ENCODE measurements around the gene KATNIP.
"Not testable (repeated sequence)": the region's sequence is repeated elsewhere in the genome, so short reads cannot be mapped to it uniquely, and the experiment has no call there.

KATNIP gene

GRCh38 chr16:27534256-27534655, 15.7 kb upstream of the KATNIP start:
- no peak for DNase-seq (ENCODE audit: extremely low read depth in 1 of 2, low read depth in 1 of 2)

DNA sequence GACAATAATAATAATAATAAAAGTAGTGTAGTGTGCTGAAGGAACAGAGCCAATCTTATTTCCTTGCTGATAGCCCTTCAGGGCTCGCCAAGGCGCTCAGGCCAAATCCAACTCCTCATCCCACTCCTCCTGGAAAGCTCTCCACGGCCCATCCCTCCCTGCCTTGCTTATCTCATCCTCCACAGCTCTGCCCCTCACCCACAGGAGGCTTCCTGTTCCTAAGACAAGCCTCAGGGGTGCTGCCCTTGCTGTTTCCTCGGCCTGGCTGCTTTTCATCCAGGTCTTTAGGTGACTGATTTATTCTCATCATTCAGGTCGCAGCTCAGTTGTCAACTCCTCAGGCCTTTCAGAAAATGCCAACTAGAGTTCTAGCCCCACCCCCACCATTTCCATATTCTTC, 11.4 kb upstream of the KATNIP start:
- DNase-seq (ENCODE audit: extremely low read depth in 1 of 2, low read depth in 1 of 2): no peak

GRCh38 chr16:27539120-27539519, 10.8 kb upstream of the KATNIP start:
- no peak for DNase-seq (ENCODE audit: extremely low read depth in 1 of 2, low read depth in 1 of 2)

- no peak for DNase-seq (ENCODE audit: extremely low read depth in 1 of 2, low read depth in 1 of 2)
Measured at GRCh38 chr16:27539636-27540035, 10.3 kb upstream of the KATNIP start.

- DNase-seq (ENCODE audit: extremely low read depth in 1 of 2, low read depth in 1 of 2): no peak
Measured at GRCh38 chr16:27543801-27544200, 6.1 kb upstream of the KATNIP start.

DNA sequence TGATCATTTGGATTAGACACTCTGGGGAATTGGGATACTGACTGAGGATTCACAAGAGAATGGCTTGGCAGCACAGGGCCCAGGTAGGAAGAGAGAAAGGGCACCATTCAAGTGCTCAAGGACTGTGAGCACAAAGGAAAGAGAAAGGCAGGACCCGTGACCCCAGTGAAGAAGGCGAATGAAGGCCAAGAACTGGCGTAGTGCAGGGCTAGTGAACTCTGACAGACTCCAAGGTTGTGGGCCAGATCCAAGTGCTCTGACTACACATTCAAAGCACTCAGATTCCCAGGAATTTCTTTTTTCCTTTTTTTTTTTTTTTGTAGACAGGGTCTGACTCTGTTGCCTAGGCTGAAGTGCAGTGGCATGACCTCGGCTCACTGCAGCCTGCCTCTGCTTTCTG, 5.3 kb upstream of the KATNIP start:
- no peak for DNase-seq (ENCODE audit: extremely low read depth in 1 of 2, low read depth in 1 of 2)

GRCh38 chr16:27547134-27547533, 2.8 kb upstream of the KATNIP start:
- no peak for DNase-seq (ENCODE audit: extremely low read depth in 1 of 2, low read depth in 1 of 2)

- DNase-seq (ENCODE audit: extremely low read depth in 1 of 2, low read depth in 1 of 2): no peak
Measured at GRCh38 chr16:27547851-27548250, 2.1 kb upstream of the KATNIP start.

DNA sequence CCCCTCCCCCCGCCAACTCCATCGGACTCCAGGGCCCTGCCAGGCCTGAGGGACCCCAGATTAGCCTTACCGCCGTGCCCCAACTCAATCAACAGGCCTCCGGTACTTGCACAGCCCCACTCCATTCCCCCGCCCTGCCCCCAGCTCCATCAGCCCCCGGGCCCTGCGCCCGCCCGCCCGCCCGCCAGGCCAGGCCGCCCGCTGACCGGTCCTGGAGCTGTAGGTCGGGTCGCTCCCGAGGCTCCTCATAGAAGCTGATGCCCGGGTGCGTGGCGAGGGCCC, 539 bp upstream of the KATNIP start:
- DNase-seq (ENCODE audit: extremely low read depth in 1 of 2, low read depth in 1 of 2): no peak

DNA sequence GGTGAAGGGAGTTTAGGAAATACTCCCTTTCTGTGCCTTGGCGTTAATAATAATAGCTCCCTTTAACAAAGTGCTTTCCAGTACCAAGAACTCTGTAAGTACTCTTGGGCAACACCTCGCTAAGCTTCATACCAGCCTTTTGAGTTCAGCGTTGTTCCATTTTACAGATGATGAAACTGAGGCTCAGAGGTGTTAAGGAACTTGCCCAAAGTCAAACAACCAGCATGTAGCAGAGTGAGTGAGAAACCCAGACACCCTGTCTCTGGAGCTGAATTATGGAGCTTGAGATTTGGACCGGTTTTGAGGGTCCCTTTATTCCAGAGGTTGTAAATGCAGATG, 607 bp downstream of the KATNIP start:
- DNase-seq (ENCODE audit: extremely low read depth in 1 of 2, low read depth in 1 of 2): no peak

GRCh38 chr16:27551036-27551435, 1.1 kb downstream of the KATNIP start:
- no peak for DNase-seq (ENCODE audit: extremely low read depth in 1 of 2, low read depth in 1 of 2)

DNA sequence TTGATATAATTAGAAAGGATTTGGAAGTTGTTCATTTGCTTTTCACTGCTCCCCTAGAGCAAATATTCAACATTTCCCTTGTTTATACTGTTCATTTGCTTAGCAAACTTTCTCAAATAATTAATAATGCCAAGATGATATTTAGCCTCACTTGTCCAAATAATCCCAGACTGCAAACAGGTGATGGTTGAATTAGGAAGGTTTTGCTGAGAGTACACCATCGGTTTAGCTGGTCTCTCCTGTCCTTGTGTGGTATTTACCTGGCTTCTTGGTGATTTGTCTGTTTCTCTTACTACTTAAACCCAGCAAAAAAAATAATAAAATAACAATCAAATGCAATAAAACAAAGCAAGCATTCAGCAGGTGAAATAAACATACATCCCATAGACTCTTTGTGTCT, 6.5 kb downstream of the KATNIP start:
- DNase-seq (ENCODE audit: extremely low read depth in 1 of 2, low read depth in 1 of 2): no peak

- no peak for DNase-seq (ENCODE audit: extremely low read depth in 1 of 2, low read depth in 1 of 2)
Measured at GRCh38 chr16:27558434-27558833, 8.5 kb downstream of the KATNIP start.

- DNase-seq (ENCODE audit: extremely low read depth in 1 of 2, low read depth in 1 of 2): no peak
Measured at GRCh38 chr16:27558932-27559331, 9.0 kb downstream of the KATNIP start.

- DNase-seq (ENCODE audit: extremely low read depth in 1 of 2, low read depth in 1 of 2): no peak
Measured at GRCh38 chr16:27561216-27561615, 11.3 kb downstream of the KATNIP start.

- no peak for DNase-seq (ENCODE audit: extremely low read depth in 1 of 2, low read depth in 1 of 2)
Measured at GRCh38 chr16:27564224-27564623, 14.3 kb downstream of the KATNIP start.

DNA sequence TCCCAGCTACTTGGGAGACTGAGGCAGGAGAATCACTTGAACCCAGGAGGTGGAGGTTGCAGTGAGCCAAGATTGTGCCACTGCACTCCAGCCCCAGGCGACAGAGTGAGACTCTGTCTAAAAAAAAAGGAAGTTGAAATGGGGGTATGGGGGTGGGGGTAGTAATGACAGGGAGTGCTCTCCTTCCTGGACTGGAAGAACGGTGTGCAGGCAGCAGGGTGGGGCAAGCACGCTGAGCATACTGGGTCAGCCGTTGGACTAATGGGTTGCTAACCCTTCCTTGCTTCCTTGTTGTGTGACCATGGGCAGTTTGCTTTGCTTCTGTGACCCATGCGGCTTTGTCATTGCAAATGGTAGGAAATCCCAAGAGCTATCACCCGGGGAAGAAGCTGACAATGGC, 16.5 kb downstream of the KATNIP start:
- DNase-seq (ENCODE audit: extremely low read depth in 1 of 2, low read depth in 1 of 2): no peak

DNA sequence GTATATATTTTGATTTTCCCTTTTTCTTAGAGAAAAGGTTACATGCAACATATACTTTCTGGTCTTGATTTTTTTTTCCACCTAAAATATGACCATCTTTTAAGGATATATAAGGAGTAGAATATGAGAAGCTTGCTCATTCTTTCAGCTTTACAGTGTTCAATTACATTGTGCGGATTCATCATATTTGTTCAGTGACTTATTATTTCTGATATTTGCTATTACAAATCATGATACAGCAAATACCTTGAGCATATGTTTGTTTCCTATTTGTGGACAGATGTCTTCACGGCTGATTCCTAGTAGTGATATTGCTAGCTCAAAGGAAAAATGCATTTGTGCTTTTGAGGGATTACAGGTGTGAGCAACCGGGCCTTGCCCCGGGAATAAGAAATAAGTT, 18.1 kb downstream of the KATNIP start:
- no peak for DNase-seq (ENCODE audit: extremely low read depth in 1 of 2, low read depth in 1 of 2)

GRCh38 chr16:27570986-27571385, 21.0 kb downstream of the KATNIP start:
- not testable (repeated sequence) for DNase-seq (ENCODE audit: extremely low read depth in 1 of 2, low read depth in 1 of 2)

- DNase-seq (ENCODE audit: extremely low read depth in 1 of 2, low read depth in 1 of 2): no peak
Measured at GRCh38 chr16:27571433-27572326, 21.7 kb downstream of the KATNIP start.

DNA sequence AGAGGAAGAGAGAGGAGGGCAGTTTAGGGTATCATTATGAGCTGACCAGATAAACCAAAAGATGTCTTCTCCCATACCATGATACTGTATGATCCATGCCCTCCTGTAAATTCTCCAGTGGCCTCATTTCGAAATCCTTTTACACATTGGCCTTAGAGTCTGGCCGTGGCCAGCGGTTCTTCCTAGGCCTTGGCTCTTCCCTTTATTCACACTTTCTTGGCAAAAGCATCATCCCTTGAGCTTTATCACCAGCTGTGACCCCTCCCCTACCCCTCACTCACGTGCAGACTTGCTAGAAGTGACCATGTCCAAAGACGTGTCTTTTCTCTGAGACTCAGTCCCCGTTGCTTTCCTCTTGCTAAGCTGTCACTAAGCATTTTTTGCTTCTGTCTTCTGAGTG, 22.8 kb downstream of the KATNIP start:
- no peak for DNase-seq (ENCODE audit: extremely low read depth in 1 of 2, low read depth in 1 of 2)

DNA sequence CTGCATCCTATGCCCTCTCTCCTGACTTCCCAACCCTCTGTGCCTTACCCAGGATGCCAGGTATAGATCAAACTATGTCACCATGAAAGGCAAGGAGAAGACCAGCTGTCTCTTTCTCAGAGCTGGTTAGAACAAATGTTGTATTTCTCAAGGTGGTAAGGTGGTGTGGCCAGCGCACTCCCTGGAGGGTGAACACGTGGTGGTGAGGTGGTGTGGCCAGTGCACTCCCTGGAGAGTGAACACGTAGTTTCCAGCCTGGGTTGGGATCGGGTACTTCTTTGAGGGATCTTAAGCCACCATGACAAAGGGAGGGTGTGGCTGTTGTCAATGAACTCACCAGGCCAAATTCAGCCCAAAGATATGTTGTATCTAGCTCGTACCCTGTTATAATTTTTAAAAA, 26.8 kb downstream of the KATNIP start:
- no peak for DNase-seq (ENCODE audit: extremely low read depth in 1 of 2, low read depth in 1 of 2)
